Body of pancreas (tissue), 4 donors: ENCODE measurements around the gene ARGLU1.

Experiments used
- POLR2A ChIP-seq, 3 donors: fragments of 450-650 bp; IDR thresholded peaks; one replicate each; pipeline ENCODE4 v1.6.1; 2016; ENCODE audit warnings: antibody characterized with exemption in 3 of 3, mild to moderate bottlenecking in 2 of 3
- TF ChIP-seq, protein P1 (sequence below), 7 experiments: fragments of 450-650 bp in 4 of 7; fragments of 200-600 bp in 3 of 7; sonication (generic) in 3 of 7; IDR thresholded peaks; one replicate each; pipeline ENCODE4 v1.5.1; 2016 to 2019; ENCODE audit warnings: antibody characterized with exemption in 7 of 7

- TF ChIP-seq, protein P1, sequence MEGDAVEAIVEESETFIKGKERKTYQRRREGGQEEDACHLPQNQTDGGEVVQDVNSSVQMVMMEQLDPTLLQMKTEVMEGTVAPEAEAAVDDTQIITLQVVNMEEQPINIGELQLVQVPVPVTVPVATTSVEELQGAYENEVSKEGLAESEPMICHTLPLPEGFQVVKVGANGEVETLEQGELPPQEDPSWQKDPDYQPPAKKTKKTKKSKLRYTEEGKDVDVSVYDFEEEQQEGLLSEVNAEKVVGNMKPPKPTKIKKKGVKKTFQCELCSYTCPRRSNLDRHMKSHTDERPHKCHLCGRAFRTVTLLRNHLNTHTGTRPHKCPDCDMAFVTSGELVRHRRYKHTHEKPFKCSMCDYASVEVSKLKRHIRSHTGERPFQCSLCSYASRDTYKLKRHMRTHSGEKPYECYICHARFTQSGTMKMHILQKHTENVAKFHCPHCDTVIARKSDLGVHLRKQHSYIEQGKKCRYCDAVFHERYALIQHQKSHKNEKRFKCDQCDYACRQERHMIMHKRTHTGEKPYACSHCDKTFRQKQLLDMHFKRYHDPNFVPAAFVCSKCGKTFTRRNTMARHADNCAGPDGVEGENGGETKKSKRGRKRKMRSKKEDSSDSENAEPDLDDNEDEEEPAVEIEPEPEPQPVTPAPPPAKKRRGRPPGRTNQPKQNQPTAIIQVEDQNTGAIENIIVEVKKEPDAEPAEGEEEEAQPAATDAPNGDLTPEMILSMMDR (IDR thresholded peaks at IDR 0.05) = no peak
- TF ChIP-seq POLR2A (IDR thresholded peaks at IDR 0.05) = no peak
Measured at GRCh38 chr13:106561551-106562170, 6.3 kb downstream of the ARGLU1 start.
